ENCODE results near the gene FAM43A. TPM values are rescaled to one million over a fixed set of nuclear protein-coding genes. Genes with fewer than 3 reads are reported as not detected.

The FAM43A gene
- total and polyA plus RNA-seq, 9 donors, result 4.0 to 12.1 (median 6.3) TPM

- no peak for DNase-seq
- no peaks in the 10 kb centered on the region for H3K27me3 ChIP-seq
- peaks cover 2% of the 10 kb centered on the region for H3K4me1 ChIP-seq (ENCODE audit: insufficient read depth)
- no peak overlapping the region for H3K4me3 ChIP-seq
- intact Hi-C loops (cut with DNase I), result no loop called here
- 80 to 88% (median 85%) methylated on average over 5 of the region's 5 CpGs for whole genome bisulfite sequencing, 3 donors
- TF ChIP-seq CTCF (IDR thresholded peaks at IDR 0.05) (no peak), POLR2A (IDR thresholded peaks at IDR 0.05) (no peak)
- H3K27ac ChIP-seq, result no peak overlapping the region
- no peaks in the 10 kb centered on the region for H3K9me3 ChIP-seq
- H3K36me3 ChIP-seq, result no peaks in the 10 kb centered on the region
Measured at GRCh38 chr3:194658477-194659242, 27.0 kb upstream of the FAM43A start.

GRCh38 chr3:194659778-194660177 is 25.9 kb upstream of the FAM43A start:
- no peaks in the 10 kb centered on the region for H3K36me3 ChIP-seq

GRCh38 chr3:194661374-194661773 is 24.3 kb upstream of the FAM43A start:
- intact Hi-C loops (cut with DNase I), result no loop called here
- WGBS, 3 donors, result 4 to 26% (median 16%) methylated on average over 3 of the region's 3 CpGs
- peak in 1 of 5 donors; percentile 54 for DNase-seq
- no peaks in the 10 kb centered on the region for H3K36me3 ChIP-seq
- H3K4me3 ChIP-seq, result no peak overlapping the region
- H3K27ac ChIP-seq, result no peak overlapping the region
- H3K9me3 ChIP-seq, result no peaks in the 10 kb centered on the region
- H3K27me3 ChIP-seq, result no peaks in the 10 kb centered on the region
- peaks cover 2% of the 10 kb centered on the region for H3K4me1 ChIP-seq (ENCODE audit: insufficient read depth)
- TF ChIP-seq POLR2A (IDR thresholded peaks at IDR 0.05), result no peak
- TF ChIP-seq CTCF (IDR thresholded peaks at IDR 0.05), result no peak
- TF ChIP-seq EP300 (IDR thresholded peaks at IDR 0.05), result no peak

More at GRCh38 chr3:194659778-194660177, 25.9 kb upstream of the FAM43A start:
- WGBS, 3 donors, result 77 to 80% (median 80%) methylated on average over 7 of the region's 7 CpGs
- no peaks in the 10 kb centered on the region for H3K27me3 ChIP-seq
- no peaks in the 10 kb centered on the region for H3K9me3 ChIP-seq
- no peak for DNase-seq
- no peak overlapping the region for H3K4me3 ChIP-seq
- TF ChIP-seq CTCF (IDR thresholded peaks at IDR 0.05) (no peak), POLR2A (IDR thresholded peaks at IDR 0.05) (no peak), EP300 (IDR thresholded peaks at IDR 0.05) (no peak)
- peaks cover 2% of the 10 kb centered on the region for H3K4me1 ChIP-seq (ENCODE audit: insufficient read depth)
- H3K27ac ChIP-seq, result no peak overlapping the region
- intact Hi-C loops (cut with DNase I), result no loop called here

GRCh38 chr3:194661946-194662345 is 23.7 kb upstream of the FAM43A start:
- Histone ChIP-seq H3K27me3 (no peaks in the 10 kb centered on the region), H3K4me1 (ENCODE audit: insufficient read depth) (peaks cover 2% of the 10 kb centered on the region), H3K36me3 (no peaks in the 10 kb centered on the region), H3K4me3 (no peak overlapping the region), H3K27ac (no peak overlapping the region), H3K9me3 (no peaks in the 10 kb centered on the region)
- intact Hi-C loops (cut with DNase I), result no loop called here
- no peak for TF ChIP-seq CTCF (IDR thresholded peaks at IDR 0.05)
- no peak for TF ChIP-seq EP300 (IDR thresholded peaks at IDR 0.05)
- TF ChIP-seq POLR2A (IDR thresholded peaks at IDR 0.05), result no peak
- no peak for DNase-seq
- 20 to 29% (median 22%) methylated on average over 6 of the region's 6 CpGs for WGBS, 3 donors
